ENCODE results near the gene MXRA8. TPM values are rescaled to one million over a fixed set of nuclear protein-coding genes. Genes with fewer than 3 reads are reported as not detected.
A peak's percentile ranks its signal among the peaks of the same experiment; 100 is the strongest.

MXRA8 gene
- total RNA-seq, 4 donors from 2014 or later = 18.6 to 43.5 (median 21.9) TPM

DNA sequence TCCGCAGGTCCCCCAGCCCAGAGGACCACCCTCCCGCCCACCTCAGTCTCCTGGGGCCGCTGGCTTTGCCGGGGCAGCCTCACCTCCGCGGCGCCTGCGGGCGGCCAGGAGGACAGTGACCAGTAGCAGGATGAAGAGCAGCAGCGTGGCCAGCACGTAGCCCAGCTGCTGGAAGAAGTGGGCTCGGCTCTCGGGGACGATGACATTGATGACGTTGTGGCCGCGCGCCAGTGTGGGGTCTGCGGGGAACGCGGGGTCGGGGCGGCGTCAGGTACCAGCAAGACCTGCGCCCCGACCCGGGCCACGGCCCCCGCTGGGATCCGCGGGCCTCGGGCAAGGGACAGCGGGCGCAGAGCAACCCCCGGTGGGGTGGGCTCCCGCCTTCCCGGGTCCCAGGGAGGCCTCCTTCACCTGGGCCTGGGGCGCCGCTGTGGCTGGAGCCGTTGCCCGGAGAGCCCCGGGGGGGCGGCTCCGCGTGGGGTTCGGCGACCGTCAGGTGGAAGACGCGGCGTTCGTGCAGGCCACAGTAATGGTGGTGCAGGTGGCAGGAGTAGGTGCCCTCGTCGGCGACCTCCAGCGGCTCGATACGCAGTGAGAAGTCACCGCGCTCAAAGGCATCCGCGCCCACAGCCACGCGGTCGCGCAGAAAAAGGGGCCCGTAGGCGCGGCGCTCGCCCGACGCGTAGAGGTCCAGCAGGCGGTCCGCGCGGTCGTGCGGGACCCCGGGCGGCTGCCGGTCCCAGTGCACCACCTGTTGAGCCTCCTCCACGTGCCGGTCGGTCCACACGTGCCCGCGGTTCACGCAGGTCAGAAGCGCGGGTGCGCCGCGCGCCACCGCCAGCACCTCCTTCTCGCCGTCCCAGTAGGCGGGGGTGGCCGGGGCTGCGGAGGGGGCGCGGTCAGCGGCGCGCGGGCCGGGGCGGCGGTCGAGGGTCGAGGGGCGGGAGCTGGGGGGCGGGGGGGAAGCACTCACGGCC, 3.8 kb downstream of the MXRA8 start:
- TF ChIP-seq, protein P1, sequence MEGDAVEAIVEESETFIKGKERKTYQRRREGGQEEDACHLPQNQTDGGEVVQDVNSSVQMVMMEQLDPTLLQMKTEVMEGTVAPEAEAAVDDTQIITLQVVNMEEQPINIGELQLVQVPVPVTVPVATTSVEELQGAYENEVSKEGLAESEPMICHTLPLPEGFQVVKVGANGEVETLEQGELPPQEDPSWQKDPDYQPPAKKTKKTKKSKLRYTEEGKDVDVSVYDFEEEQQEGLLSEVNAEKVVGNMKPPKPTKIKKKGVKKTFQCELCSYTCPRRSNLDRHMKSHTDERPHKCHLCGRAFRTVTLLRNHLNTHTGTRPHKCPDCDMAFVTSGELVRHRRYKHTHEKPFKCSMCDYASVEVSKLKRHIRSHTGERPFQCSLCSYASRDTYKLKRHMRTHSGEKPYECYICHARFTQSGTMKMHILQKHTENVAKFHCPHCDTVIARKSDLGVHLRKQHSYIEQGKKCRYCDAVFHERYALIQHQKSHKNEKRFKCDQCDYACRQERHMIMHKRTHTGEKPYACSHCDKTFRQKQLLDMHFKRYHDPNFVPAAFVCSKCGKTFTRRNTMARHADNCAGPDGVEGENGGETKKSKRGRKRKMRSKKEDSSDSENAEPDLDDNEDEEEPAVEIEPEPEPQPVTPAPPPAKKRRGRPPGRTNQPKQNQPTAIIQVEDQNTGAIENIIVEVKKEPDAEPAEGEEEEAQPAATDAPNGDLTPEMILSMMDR (IDR thresholded peaks at IDR 0.05) = no peak
- TF ChIP-seq EP300 (IDR thresholded peaks at IDR 0.05) = no peak
- TF ChIP-seq POLR2AphosphoS5 (IDR thresholded peaks at IDR 0.05) = no peak
- no peak for TF ChIP-seq POLR2A (IDR thresholded peaks at IDR 0.05)
- 68% methylated on average over 14 of the region's 116 CpGs for WGBS
- Histone ChIP-seq H3K27me3 (peaks cover 26% of the 10 kb centered on the region), H3K27ac (no peak overlapping the region), H3K36me3 (no peaks in the 10 kb centered on the region), H3K4me1 (peaks cover 76% of the 10 kb centered on the region), H3K9me3 (no peaks in the 10 kb centered on the region), H3K4me3 (peak overlapping the region; percentile 48)
- no peak for DNase-seq (ENCODE audit: low spot score in 2 of 2)

DNA sequence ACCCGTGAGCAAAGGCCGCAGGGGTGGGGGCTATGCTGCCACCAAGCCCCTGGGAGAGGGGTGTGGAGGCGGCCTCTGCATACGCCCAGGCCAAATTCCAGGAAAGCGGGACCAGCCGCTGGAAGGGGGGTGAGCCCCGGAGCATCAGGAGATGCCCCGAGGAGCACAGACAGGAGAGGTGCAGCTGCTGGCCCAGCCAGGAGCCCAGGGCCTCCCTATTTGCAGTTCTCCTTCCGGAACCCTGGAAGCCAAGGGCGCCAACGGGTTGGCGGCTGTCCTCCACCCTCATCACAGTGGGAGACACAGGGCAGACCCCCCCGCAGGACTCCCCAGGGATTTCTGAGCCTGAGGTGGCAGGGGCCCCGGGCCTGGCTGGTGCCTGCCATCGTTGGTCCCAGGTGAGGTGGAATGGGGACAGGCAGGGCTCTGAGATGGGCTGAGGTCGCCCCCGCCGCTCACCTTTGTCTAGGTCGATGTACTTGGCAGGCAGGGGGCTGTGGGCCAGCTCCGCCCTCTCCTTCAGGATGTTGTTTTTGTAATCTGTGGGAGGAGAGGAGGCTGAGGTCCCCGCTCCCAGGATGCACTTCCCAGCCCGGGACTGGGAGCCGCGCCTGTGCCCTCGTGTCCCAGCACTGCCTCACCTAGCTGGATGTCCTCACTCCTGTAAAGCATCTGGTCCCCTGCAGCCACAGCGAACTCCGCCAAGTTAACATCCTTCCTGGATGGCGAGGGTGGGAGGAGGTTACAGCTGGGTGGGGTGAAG, 4.8 kb downstream of the MXRA8 start:
- no peaks in the 10 kb centered on the region for H3K9me3 ChIP-seq
- WGBS = 41% methylated on average over 12 of the region's 28 CpGs
- no peaks in the 10 kb centered on the region for H3K36me3 ChIP-seq
- H3K4me3 ChIP-seq = no peak overlapping the region
- peaks cover 26% of the 10 kb centered on the region for H3K27me3 ChIP-seq
- TF ChIP-seq POLR2A (IDR thresholded peaks at IDR 0.05) = no peak
- no peak for TF ChIP-seq EP300 (IDR thresholded peaks at IDR 0.05)
- TF ChIP-seq, protein P1 (IDR thresholded peaks at IDR 0.05) = no peak
- TF ChIP-seq POLR2AphosphoS5 (IDR thresholded peaks at IDR 0.05) = no peak
- peaks cover 68% of the 10 kb centered on the region for H3K4me1 ChIP-seq
- no peak for DNase-seq (ENCODE audit: low spot score in 2 of 2)
- H3K27ac ChIP-seq = no peak overlapping the region

DNA sequence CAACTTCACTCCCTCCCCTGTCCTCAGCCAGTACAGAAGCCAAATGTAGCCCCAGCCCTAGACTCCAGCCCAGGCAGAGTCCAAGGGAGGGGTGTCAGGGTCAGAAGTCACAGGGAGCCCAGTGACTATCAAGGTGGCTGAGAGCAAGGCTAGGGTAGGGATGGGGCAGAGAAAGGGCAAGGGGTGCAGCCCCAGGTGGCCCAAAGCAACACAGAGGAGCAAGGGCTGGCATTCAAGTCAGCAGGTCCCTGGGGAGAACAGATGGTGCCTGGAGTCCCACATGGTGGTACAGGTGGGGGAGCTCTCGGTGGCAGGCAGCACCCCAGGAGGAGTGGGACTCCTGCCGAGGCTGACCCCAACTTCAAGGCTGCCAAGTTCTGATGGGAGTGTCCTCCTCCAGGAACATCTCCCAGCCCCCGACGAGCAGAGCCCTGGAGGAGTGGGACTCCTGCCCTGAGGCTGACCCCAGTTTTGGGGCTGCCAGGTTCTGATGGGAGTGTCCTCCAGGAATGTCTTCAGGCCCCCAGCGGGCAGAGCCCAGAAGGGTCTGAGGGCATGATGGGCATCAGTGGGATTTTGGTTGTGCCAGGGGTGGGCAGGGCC, 5.5 kb downstream of the MXRA8 start:
- WGBS = no CpG with 5 or more reads among the region's 5 CpGs
- Histone ChIP-seq H3K27me3 (peaks cover 26% of the 10 kb centered on the region), H3K27ac (no peak overlapping the region), H3K4me3 (no peak overlapping the region), H3K9me3 (no peaks in the 10 kb centered on the region), H3K4me1 (peaks cover 70% of the 10 kb centered on the region), H3K36me3 (no peaks in the 10 kb centered on the region)
- DNase-seq (ENCODE audit: low spot score in 2 of 2) = no peak
- TF ChIP-seq EP300 (IDR thresholded peaks at IDR 0.05) (no peak), POLR2A (IDR thresholded peaks at IDR 0.05) (no peak), POLR2AphosphoS5 (IDR thresholded peaks at IDR 0.05) (no peak)
- TF ChIP-seq, protein P1 (IDR thresholded peaks at IDR 0.05) = no peak

DNA sequence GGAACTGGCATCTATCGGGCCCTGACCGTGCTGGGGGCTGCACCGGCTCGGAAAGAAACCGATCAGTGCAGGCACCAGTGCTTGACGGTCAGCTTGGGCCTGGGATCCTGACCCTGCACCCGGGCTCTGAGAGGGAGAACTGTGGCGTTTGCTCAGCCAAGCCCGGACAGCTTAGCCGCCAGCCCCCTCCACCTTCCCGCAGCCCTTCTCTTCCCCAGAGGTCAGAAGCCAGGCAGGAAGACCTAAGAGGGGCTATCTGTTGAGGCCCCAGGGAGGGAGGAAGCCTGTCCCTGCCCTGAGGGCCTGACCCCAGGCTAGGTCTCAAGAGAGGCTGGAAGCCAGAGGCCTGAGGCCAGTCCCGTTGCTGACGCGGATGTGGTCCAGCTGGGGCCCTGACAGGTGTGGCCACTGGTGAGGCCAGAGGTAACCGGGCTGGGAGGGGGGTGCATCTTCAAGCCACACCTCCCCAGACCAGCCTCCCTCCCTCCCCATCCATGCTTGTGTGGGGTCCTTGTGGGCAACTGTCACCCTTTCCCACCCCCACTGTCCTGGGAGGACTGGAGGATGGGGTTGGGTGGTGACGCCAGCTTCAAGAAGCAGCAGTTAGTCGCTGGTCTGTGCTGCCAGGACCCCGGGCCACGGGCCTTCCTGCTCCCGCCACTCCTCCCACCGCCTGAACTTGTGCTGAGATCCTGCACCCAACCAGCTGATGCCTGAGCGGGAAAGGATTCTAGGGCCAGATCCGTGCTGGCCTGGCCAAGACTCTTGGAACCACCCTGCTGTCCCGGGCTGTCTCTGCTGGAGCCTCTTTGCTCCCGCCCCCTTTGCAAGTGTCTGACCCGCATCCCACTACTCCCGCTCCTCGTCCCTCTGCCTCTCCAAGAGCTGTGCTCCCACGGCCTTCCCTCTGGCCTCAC, 6.6 kb downstream of the MXRA8 start:
- TF ChIP-seq POLR2AphosphoS5 (IDR thresholded peaks at IDR 0.05) (no peak), EP300 (IDR thresholded peaks at IDR 0.05) (no peak), POLR2A (IDR thresholded peaks at IDR 0.05) (no peak)
- TF ChIP-seq, protein P1 (IDR thresholded peaks at IDR 0.05) = no peak
- no peak for DNase-seq (ENCODE audit: low spot score in 2 of 2)
- Histone ChIP-seq H3K9me3 (no peaks in the 10 kb centered on the region), H3K4me3 (peak overlapping the region; percentile 17), H3K27ac (peak overlapping the region; percentile 3), H3K27me3 (peaks cover 26% of the 10 kb centered on the region), H3K4me1 (peaks cover 74% of the 10 kb centered on the region), H3K36me3 (no peaks in the 10 kb centered on the region)
- WGBS = 48% methylated on average over 6 of the region's 29 CpGs
